GM12873 (cell line): ENCODE results near the gene MYF6.

Experiments used
- TF ChIP-seq, protein P1 (sequence below): IDR thresholded peaks from 2 replicates; pipeline ENCODE4 v1.5.1; 2012; ENCODE audit warnings: low read depth, mild to moderate bottlenecking, moderate library complexity, low read length, control low read depth; ENCODE audit not compliant: insufficient read depth; ENCODE audit errors: missing control alignments

Gene MYF6

DNA sequence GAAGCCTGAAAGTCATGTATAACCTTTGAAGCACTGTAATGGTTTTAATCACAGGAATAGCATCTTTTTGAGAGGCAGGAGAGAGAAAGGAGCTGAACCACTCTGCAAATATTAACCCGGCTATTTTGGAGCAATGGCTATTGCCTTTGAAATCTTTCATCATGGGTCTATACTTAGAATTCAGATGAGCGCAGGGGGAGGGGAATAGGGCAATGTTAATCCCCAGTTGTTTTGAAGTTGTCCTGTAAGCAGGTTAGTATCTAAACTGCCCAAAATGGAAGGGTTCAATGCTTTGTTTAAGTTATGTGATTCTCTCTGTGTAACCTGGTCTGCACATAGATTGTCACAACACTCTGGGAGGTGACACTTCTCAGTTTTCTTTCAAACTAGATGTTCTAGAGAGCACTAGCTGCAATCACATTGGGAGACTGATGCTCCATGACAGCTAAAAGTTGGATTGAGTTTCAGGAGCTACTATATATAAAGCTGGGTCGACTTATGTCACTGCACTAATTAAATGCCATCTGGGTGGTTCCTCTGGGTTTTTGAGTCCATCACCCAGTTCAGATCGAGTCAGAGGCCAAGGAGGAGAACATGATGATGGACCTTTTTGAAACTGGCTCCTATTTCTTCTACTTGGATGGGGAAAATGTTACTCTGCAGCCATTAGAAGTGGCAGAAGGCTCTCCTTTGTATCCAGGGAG is at the start of gene MYF6:
MYF6 (plus strand) TSS at position 509 of the 704 bp plus-strand sequence; CDS start at position 595, 86 bp downstream.
- TF ChIP-seq, protein P1, sequence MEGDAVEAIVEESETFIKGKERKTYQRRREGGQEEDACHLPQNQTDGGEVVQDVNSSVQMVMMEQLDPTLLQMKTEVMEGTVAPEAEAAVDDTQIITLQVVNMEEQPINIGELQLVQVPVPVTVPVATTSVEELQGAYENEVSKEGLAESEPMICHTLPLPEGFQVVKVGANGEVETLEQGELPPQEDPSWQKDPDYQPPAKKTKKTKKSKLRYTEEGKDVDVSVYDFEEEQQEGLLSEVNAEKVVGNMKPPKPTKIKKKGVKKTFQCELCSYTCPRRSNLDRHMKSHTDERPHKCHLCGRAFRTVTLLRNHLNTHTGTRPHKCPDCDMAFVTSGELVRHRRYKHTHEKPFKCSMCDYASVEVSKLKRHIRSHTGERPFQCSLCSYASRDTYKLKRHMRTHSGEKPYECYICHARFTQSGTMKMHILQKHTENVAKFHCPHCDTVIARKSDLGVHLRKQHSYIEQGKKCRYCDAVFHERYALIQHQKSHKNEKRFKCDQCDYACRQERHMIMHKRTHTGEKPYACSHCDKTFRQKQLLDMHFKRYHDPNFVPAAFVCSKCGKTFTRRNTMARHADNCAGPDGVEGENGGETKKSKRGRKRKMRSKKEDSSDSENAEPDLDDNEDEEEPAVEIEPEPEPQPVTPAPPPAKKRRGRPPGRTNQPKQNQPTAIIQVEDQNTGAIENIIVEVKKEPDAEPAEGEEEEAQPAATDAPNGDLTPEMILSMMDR: no peak

DNA sequence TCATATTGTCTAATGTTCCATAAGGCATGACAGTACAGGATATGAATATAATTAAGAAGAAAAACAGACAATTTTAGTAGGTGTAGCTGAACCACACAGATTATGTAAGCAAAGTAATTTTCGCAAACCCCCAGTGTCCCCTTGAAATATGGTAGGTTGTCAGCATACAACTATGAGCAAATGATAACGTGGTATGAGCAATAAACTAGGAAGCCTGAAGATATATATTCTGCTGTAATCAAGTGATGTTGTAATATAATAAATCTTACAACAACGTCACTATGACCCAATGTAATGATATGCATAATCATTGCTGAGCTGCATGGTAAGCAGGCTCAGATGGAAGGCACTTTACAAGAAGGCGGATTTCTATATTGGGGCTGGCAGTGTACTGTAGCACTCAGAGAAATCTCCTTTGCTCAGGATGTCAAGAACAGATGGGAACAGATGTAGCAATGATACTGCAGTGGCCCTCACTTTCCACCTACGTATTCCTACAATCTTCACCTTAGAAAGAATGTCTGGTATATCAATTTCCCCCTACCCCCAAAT is 47.8 kb upstream of the MYF6 start:
- TF ChIP-seq, protein P1: no peak

DNA sequence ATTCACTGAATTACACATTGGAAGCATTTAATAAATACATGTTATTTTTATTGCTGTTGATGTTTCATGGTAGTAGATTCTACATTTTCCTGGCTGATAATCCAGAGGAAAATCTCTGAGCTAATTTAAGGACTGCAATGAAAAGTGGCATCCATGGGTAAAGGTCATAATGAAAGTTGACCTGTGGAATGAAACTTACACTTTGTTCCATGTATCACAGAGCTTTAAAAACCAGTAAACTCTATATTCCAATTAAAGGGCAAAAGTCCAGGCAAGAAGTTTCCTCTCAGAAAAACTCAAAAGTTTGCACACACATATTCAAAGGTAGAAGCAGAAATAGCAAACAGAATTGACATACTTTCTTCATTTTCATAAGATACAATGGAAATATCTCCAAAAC is 44.8 kb upstream of the MYF6 start:
- TF ChIP-seq, protein P1: no peak

DNA sequence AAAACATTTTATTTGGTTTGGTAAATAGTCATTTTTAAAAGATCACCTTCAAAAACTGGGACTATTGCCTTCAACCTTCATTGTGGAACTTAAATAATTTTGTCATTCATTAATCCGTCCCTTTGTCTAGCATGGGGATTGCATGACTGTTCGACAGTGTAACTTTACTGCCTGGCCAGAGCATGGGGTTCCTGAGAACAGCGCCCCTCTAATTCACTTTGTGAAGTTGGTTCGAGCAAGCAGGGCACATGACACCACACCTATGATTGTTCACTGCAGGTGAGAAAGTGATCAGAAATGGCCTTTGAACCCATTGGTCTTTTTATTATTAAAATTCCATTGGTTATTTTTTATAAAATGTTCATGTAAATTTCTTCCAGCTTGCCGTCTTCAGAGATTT is 37.2 kb upstream of the MYF6 start:
- TF ChIP-seq, protein P1: no peak

DNA sequence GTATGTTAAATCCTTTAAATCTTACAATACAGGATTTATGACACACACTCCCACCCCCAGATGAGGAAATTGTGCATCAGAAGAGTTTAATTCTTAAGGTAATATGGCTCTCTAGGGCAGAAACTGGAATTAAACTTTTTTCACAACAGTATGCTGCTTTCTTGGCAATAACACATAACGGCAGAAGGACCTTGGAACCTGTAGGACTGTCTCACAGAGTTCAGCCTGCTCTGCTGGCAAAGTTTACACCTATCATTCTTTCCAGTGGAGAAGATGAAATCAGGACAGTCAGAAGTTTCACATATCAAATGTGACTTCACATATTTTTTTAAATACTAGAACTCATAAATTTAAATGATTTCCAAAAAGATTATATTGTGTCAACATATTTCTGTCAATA is 30.6 kb upstream of the MYF6 start:
- TF ChIP-seq, protein P1: no peak

DNA sequence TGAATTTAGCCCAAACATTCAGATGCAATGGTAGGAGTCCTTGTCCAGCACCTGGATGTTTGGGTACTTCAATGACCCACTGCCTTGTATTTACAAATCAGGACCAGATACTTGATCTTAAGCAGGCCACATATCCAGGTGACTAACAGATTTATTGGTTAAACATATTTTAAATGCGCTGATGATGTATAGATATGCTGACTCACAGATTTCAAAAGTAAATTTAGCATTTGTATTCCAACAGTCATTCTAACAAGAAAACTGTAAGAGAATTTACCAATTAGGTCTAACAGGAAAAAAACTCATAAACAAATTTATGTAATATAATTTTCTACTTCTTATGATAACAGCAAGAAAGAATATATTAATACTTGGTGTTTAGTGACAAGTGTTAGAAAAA is 29.4 kb upstream of the MYF6 start:
- TF ChIP-seq, protein P1: no peak

DNA sequence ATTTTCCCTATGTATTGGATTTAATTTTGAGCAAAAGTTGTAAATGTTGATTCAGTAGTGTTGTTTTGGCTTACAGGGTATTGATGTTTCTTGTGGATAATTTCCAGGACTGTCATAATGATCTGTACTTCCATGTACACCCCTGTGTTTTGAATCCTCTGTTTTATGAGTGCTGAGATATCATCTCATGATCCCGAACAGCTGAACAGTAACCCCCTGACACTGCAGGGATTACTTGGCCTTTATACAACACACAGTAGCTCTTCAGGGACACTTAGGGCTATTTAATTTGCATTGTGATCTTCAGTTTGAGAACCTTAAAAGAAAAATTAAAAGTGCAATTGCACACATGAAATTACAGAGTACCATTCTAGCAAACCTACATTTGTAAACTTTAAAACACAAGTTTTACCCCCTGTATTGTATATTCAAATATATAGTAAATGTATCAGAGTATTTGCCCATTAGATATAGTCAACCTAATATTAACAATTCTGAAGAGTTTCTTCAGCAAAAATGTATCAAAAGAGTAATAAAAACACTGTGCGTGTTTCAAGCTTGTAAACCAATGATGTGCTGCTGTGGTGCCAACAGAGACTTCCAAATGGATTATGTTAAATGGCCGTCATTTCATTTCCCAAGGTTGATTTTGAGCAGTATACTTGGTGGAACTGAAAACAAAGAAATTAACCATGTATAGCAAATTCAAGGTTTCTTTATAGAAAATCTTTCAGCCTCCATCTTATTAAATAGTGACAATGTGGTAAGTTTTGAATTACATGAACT is 27.9 kb upstream of the MYF6 start:
- TF ChIP-seq, protein P1: no peak
